GM12878 (cell line): ENCODE measurements around the gene M1AP. TPM values are rescaled to one million over a fixed set of nuclear protein-coding genes. Genes with fewer than 3 reads are reported as not detected.

Source experiments
- ATAC-seq: fragments of 200-7000 bp; cut with Tn5 transposase; 3 replicates; pipeline ENCODE4 v1.9.1; 2020; ENCODE audit warnings: mild to moderate bottlenecking, moderate library complexity
- BruUV-seq: library from RNA; stranded (reverse); fragments of 400-500 nt; replicated peaks from 2 replicates; lab custom pipeline; 2021; lab: Mats Ljungman, UMichigan
- CTCF ChIA-PET: fragments of 300-600 bp; sonication (Branson Sonifier 250); formaldehyde crosslinking; extraction: SDS; loops from one replicate; lab custom pipeline; 2021; ENCODE audit warnings: inconsistent platforms; lab: Yijun Ruan, JAX
- POLR2A ChIA-PET: fragments of 350-600 bp; formaldehyde crosslinking; extraction: SDS; loops from one replicate; lab custom pipeline; 2021; ENCODE audit warnings: inconsistent platforms; lab: Charles Lee
- RAD21 ChIA-PET: fragments of 300-600 bp; sonication (Branson Sonifier 250); formaldehyde crosslinking; loops from one replicate; lab custom pipeline; 2023; ENCODE audit warnings: antibody characterized with exemption; ENCODE audit not compliant: unreplicated experiment; lab: Charles Lee
- SMC1A ChIA-PET: fragments of 300-600 bp; sonication (Branson Sonifier 250); formaldehyde crosslinking; loops from one replicate; lab custom pipeline; 2023; ENCODE audit not compliant: unreplicated experiment, uncharacterized antibody; lab: Charles Lee
- DNase-seq: peaks from one replicate; pipeline ENCODE4 v3.0.0-alpha.2; 2011; ENCODE audit warnings: low read depth, low spot score
- FAIRE-seq: peaks from 3 replicates; lab custom pipeline; 2011; peaks lifted over from hg19 to GRCh38; lab: Jason Lieb, UNC
- H2AFZ ChIP-seq: 2 replicates; pipeline ENCODE4 v1.6.0; 2011; ENCODE audit warnings: low read depth, low read length, control low read depth; ENCODE audit not compliant: control insufficient read depth
- H3K27ac ChIP-seq: 2 replicates; pipeline ENCODE4 v1.5.1; 2011; ENCODE audit warnings: control low read depth; ENCODE audit not compliant: control insufficient read depth, insufficient read depth
- H3K27me3 ChIP-seq, 2 experiments: replicated peaks in 1 of 2; 2 replicates each; pipeline versions ENCODE4 v1.6.0 to v1.6.1; 2011; ENCODE audit warnings: low read length in 1 of 2; ENCODE audit not compliant: control insufficient read depth in 2 of 2, insufficient read depth in 2 of 2
- H3K36me3 ChIP-seq, 2 experiments: 2 replicates each; pipeline ENCODE4 v1.5.1; 2011; ENCODE audit warnings: low read length in 1 of 2; ENCODE audit not compliant: control insufficient read depth in 2 of 2, insufficient read depth in 2 of 2
- H3K4me1 ChIP-seq: 2 replicates; pipeline ENCODE4 v1.6.1; 2011; ENCODE audit warnings: mild to moderate bottlenecking, low read length, moderate library complexity, mixed read lengths; ENCODE audit not compliant: control insufficient read depth, insufficient read depth
- H3K4me2 ChIP-seq: 2 replicates; pipeline ENCODE4 v1.6.0; 2011; ENCODE audit warnings: control low read depth; ENCODE audit not compliant: control insufficient read depth, insufficient read depth
- H3K4me3 ChIP-seq: fragments of 200-600 bp; sonication (generic); 2 replicates; pipeline ENCODE4 v1.5.1; 2016
- H3K79me2 ChIP-seq: 2 replicates; pipeline ENCODE4 v1.6.0; 2011; ENCODE audit warnings: low read length; ENCODE audit not compliant: control insufficient read depth, insufficient read depth
- H3K9ac ChIP-seq: 2 replicates; pipeline ENCODE4 v1.8.0; 2011; ENCODE audit warnings: low read length, control low read depth, mixed read lengths; ENCODE audit not compliant: control insufficient read depth, insufficient read depth
- H3K9me3 ChIP-seq: replicated peaks from 3 replicates; pipeline ENCODE4 v1.5.1; 2011; ENCODE audit warnings: mild to moderate bottlenecking, low read length; ENCODE audit not compliant: control insufficient read depth, insufficient read depth
- H4K20me1 ChIP-seq: 2 replicates; pipeline ENCODE4 v1.6.0; 2011; ENCODE audit not compliant: control insufficient read depth, insufficient read depth
- BCLAF1 ChIP-seq: fragments of 450-650 bp; IDR thresholded peaks from 2 replicates; pipeline ENCODE4 v1.6.1; 2017; ENCODE audit warnings: antibody characterized with exemption, mild to moderate bottlenecking, moderate library complexity
- BMI1 ChIP-seq: fragments of 450-650 bp; IDR thresholded peaks from 2 replicates; pipeline ENCODE4 v1.6.1; 2016; ENCODE audit warnings: mild to moderate bottlenecking, moderate library complexity, borderline replicate concordance
- E2F8 ChIP-seq: fragments of 450-650 bp; IDR thresholded peaks from 2 replicates; pipeline ENCODE4 v1.6.1; 2018; ENCODE audit warnings: mild to moderate bottlenecking, low read depth, moderate library complexity; ENCODE audit not compliant: partially characterized antibody
- LARP7 ChIP-seq: fragments of 450-650 bp; IDR thresholded peaks from 2 replicates; pipeline ENCODE4 v1.6.1; 2017; ENCODE audit warnings: mild to moderate bottlenecking
- RAD21 ChIP-seq: IDR thresholded peaks from 2 replicates; pipeline ENCODE4 v1.6.1; 2011; ENCODE audit warnings: mild to moderate bottlenecking, low read depth, low read length, moderate library complexity; ENCODE audit not compliant: insufficient read depth
- RBBP5 ChIP-seq: fragments of 200-600 bp; sonication (generic); conservative IDR thresholded peaks from 2 replicates; pipeline ENCODE4 v1.6.1; 2016
- RELA ChIP-seq: fragments of 450-650 bp; IDR thresholded peaks from 2 replicates; pipeline ENCODE4 v1.8.0; 2014; ENCODE audit warnings: borderline replicate concordance; ENCODE audit not compliant: partially characterized antibody
- WGBS: methylation state at CpG from one replicate; pipeline ENCODE4 v1.1.6; 2016; ENCODE audit warnings: low lambda C conversion rate; ENCODE audit not compliant: insufficient replicate concordance, insufficient coverage; ENCODE audit errors: missing lambda C conversion rate; 5-methylcytosine and 5-hydroxymethylcytosine counted together
- in situ Hi-C: fragments of 300-500 bp; cut with MboI; formaldehyde crosslinking; loops from 9 replicates; pipeline ENCODE4 v1.14.3; 2018; ENCODE audit warnings: mixed read lengths
- intact Hi-C: fragments of 100-400 bp; cut with micrococcal nuclease; formaldehyde crosslinking; loops from one replicate; pipeline ENCODE4 v1.14.2; 2022; ENCODE audit not compliant: unreplicated experiment
- polyA plus RNA-seq, 11 experiments: library from polyadenylated mRNA; depleted of rRNA in 4 of 11; unstranded in 6 of 11; stranded (reverse) in 5 of 11; fragments of >200 nt; fragmentation: Nextera tagmentation in 4 of 11; fragmentation: Illumina TruSeq in 1 of 11; extraction: Ambion mirVana in 4 of 11; extraction: Trizol in 1 of 11; gene quantifications; 1 replicate in 1 of 11; 2 replicates in 10 of 11; pipeline versions ENCODE4 v1.2.1 to v1.2.3, GENCODE V29; 2011 to 2016; ENCODE audit warnings: inconsistent platforms in 2 of 11, missing spikeins in 2 of 11, low read depth in 1 of 11
- total RNA-seq, 4 experiments: library from RNA; depleted of rRNA in 3 of 4; stranded (reverse); fragments of >200 nt in 3 of 4; fragmentation: Illumina TruSeq in 1 of 4; extraction: Trizol in 1 of 4; gene quantifications; 2 replicates each; pipeline versions ENCODE4 v1.2.1 to v1.2.3, GENCODE V29; 2013 to 2021

M1AP gene
- total and polyA plus RNA-seq, 10 of the 15 experiments (the other 5 are each of a cell fraction or from before 2014, with no cell fraction given), result 0.04 to 0.32 (median 0.16) TPM; not detected in 4

GRCh38 chr2:74522516-74522915 lies 125.6 kb downstream of the M1AP start:
- no peak overlapping the region for H2AFZ ChIP-seq
- in situ Hi-C loops (no loop called here), intact Hi-C loops (no loop called here)
- no peak for ATAC-seq
- no peak overlapping the region for H3K4me3 ChIP-seq
- peaks cover 11% of the 10 kb centered on the region for H3K4me1 ChIP-seq
- TF ChIP-seq RBBP5 (no peak), E2F8 (no peak), RELA (no peak), BCLAF1 (no peak), LARP7 (no peak), BMI1 (no peak), RAD21 (no peak)
- no peak overlapping the region for H3K4me2 ChIP-seq
- ChIA-PET POLR2A (interaction anchor here (0.5 to 1.8 kb wide), 2 partner anchors 14 to 146 kb away, joined by 3 to 5 read pairs; partner anchors contain the start of gene PCGF1), RAD21 (no interaction called here), CTCF (interaction anchor here (1.0 to 1.2 kb wide), 2 partner anchors 40 to 65 kb away, joined by 4 to 6 read pairs; partner anchors contain the start of genes CCDC142 and TTC31), SMC1A (interaction anchor here (0.9 to 2.3 kb wide), 2 partner anchors 16 to 66 kb away, joined by 4 to 8 read pairs; partner anchors contain the start of gene PCGF1)
- H4K20me1 ChIP-seq, result no peaks in the 10 kb centered on the region
- no peak for FAIRE-seq
- DNase-seq, result no peak
- no peak overlapping the region for H3K9ac ChIP-seq
- no peaks in the 10 kb centered on the region for H3K27me3 ChIP-seq
- H3K36me3 ChIP-seq, result peaks cover 12 to 17% of the 10 kb centered on the region in 2 experiments
- no TSS peak for BruUV-seq
- 85% methylated on average over 3 of the region's 3 CpGs for WGBS
- peaks cover 4% of the 10 kb centered on the region for H3K79me2 ChIP-seq
- no peaks in the 10 kb centered on the region for H3K9me3 ChIP-seq
- no peak overlapping the region for H3K27ac ChIP-seq
